Measurements from ENCODE around the gene PPP1R12A.

DNA sequence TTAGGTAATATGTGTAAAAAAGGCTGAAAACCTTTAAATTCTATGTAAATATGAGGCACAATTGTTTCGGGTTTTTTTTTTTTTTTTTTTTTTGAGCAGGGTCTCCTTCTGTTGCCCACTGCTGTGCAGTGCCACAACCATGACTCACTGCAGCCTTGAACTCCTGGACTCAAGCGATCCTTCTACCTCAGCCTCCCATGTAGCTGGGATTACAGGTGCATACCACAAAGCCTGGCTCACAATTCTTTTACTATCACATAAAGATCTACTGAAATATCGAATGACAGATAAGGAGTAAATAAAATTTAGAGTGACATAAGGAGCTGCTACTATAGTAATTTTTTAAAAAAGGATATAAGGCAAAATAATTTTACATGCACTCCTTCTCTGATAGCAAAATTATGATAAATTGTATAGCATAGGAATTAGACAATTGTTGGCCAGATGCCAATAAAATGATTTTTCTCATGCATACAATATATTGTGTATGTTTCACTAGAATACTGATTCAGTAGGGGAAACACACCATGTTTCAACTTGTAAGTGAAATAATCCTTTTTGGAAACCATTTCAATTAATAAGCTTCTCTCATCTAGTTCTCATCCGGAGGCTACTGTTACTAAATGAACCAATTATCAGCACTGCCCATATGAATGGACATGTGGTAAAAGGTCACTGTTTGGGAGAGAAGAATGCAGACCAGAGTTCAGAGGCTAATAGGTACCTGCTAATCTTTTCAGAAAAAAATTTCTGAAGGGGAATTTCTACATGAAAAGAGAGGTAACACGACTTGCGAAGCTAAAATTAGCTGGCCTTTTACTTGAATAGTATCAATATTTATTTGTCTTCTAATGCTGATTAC lies 108.4 kb downstream of the PPP1R12A start:
- TF ChIP-seq NFYB (IDR thresholded peaks at IDR 0.05; ENCODE audit: extremely low read depth, insufficient read length): no peak
- no peak for TF ChIP-seq ZNF282 (CRISPR knock-in tag; IDR thresholded peaks at IDR 0.05)
- TF ChIP-seq ZNF146 (CRISPR knock-in tag; IDR thresholded peaks at IDR 0.05; ENCODE audit: unreplicated experiment): no peak
- no peak for TF ChIP-seq CHD4 (IDR thresholded peaks at IDR 0.05; ENCODE audit: insufficient read depth, insufficient replicate concordance, low read depth, low read length, poor library complexity, severe bottlenecking)
- TF ChIP-seq KAT8 (IDR thresholded peaks at IDR 0.05; ENCODE audit: low read depth): no peak
- TF ChIP-seq TSC22D4 (tag; IDR thresholded peaks at IDR 0.05): no peak
- TF ChIP-seq PML (IDR thresholded peaks at IDR 0.05; ENCODE audit: low read length): no peak
- no peak for TF ChIP-seq CBFB (CRISPR knock-in tag; IDR thresholded peaks at IDR 0.05)

Measured in K562 (cell line).